Naive thymus-derived CD4-positive, alpha-beta T cell (primary cell): ENCODE measurements around the gene CHN2. TPM values are rescaled to one million over a fixed set of nuclear protein-coding genes. Genes with fewer than 3 reads are reported as not detected.

ENCODE experiments used
- ATAC-seq: fragments of 150-1000 bp; cut with Tn5 transposase; 2 replicates; pipeline ENCODE4 v1.10.0; 2021; ENCODE audit warnings: mild to moderate bottlenecking, moderate library complexity
- CTCF ChIA-PET: fragments of 350-600 bp; sonication (Branson Sonifier 250); formaldehyde crosslinking; loops from one replicate; lab custom pipeline; 2021; ENCODE audit warnings: antibody characterized with exemption; lab: Charles Lee
- POLR2A ChIA-PET: fragments of 350-600 bp; sonication (Branson Sonifier 250); formaldehyde crosslinking; loops from one replicate; lab custom pipeline; 2021; ENCODE audit warnings: antibody characterized with exemption, inconsistent platforms; lab: Charles Lee
- DNase-seq, 9 donors: peaks; one replicate each; pipeline versions ENCODE4 v3.0.0 to v3.0.0-alpha.2; 2020 to 2022; ENCODE audit warnings: mixed read lengths in 1 of 9
- H3K27ac ChIP-seq: one replicate; pipeline ENCODE4 v1.7.0; 2013; ENCODE audit warnings: mild to moderate bottlenecking, low read depth, low read length, moderate library complexity
- H3K27me3 ChIP-seq, 2 donors: one replicate each; pipeline ENCODE4 v1.7.0; 2013; ENCODE audit warnings: low read length in 2 of 2, mild to moderate bottlenecking in 2 of 2, moderate library complexity in 2 of 2; ENCODE audit not compliant: control insufficient read depth in 2 of 2, insufficient read depth in 2 of 2
- H3K36me3 ChIP-seq, 3 experiments: 1 replicate in 2 of 3; 2 replicates in 1 of 3; pipeline ENCODE4 v1.7.0; 2013; ENCODE audit warnings: low read length in 3 of 3, mild to moderate bottlenecking in 3 of 3, moderate library complexity in 1 of 3; ENCODE audit not compliant: insufficient read depth in 3 of 3, control insufficient read depth in 2 of 3
- H3K4me1 ChIP-seq, 2 donors: one replicate each; pipeline ENCODE4 v1.7.0; 2013; ENCODE audit warnings: low read length in 2 of 2, mild to moderate bottlenecking in 2 of 2, moderate library complexity in 1 of 2; ENCODE audit not compliant: control insufficient read depth in 2 of 2, insufficient read depth in 2 of 2
- H3K4me3 ChIP-seq: 2 replicates; pipeline ENCODE4 v1.7.0; 2013; ENCODE audit warnings: mild to moderate bottlenecking, low read length
- H3K9me3 ChIP-seq, 3 experiments: 1 replicate in 2 of 3; 2 replicates in 1 of 3; pipeline ENCODE4 v1.7.0; 2013; ENCODE audit warnings: low read length in 3 of 3; ENCODE audit not compliant: control insufficient read depth in 2 of 3
- H3K27ac Mint-ChIP-seq, 9 donors: one replicate each; pipeline ENCODE4 v1.8.0; 2020 to 2022; ENCODE audit warnings: mixed read lengths in 9 of 9, mild to moderate bottlenecking in 8 of 9, moderate library complexity in 5 of 9, inconsistent platforms in 2 of 9
- H3K27me3 Mint-ChIP-seq, 5 donors: one replicate each; pipeline ENCODE4 v1.8.0; 2021 to 2022; ENCODE audit warnings: mixed read lengths in 5 of 5, mild to moderate bottlenecking in 1 of 5
- H3K36me3 Mint-ChIP-seq, 5 donors: one replicate each; pipeline ENCODE4 v1.8.0; 2020 to 2022; ENCODE audit warnings: mixed read lengths in 5 of 5, mild to moderate bottlenecking in 3 of 5, inconsistent platforms in 1 of 5
- H3K4me1 Mint-ChIP-seq, 7 donors: one replicate each; pipeline ENCODE4 v1.8.0; 2020 to 2022; ENCODE audit warnings: mixed read lengths in 7 of 7, mild to moderate bottlenecking in 3 of 7, inconsistent platforms in 1 of 7
- H3K4me3 Mint-ChIP-seq, 10 donors: one replicate each; pipeline ENCODE4 v1.8.0; 2020 to 2022; ENCODE audit warnings: mild to moderate bottlenecking in 10 of 10, mixed read lengths in 10 of 10, moderate library complexity in 6 of 10, inconsistent platforms in 2 of 10
- H3K9me3 Mint-ChIP-seq, 11 donors: one replicate each; pipeline ENCODE4 v1.8.0; 2020 to 2022; ENCODE audit warnings: mixed read lengths in 11 of 11, mild to moderate bottlenecking in 4 of 11, inconsistent platforms in 1 of 11, moderate library complexity in 1 of 11
- intact Hi-C, 2 donors: fragments of 100-400 bp; cut with micrococcal nuclease; formaldehyde crosslinking; loops; one replicate each; pipeline ENCODE4 v1.15.1; 2023
- polyA plus RNA-seq, 2 donors: library from polyadenylated mRNA; unstranded; fragments of 300-500 nt; fragmentation: Illumina TruSeq; gene quantifications; one replicate each; pipeline ENCODE4 v1.2.3, GENCODE V29; 2021
- total RNA-seq, 6 experiments: library from RNA in 5 of 6; stranded (reverse) in 5 of 6; gene quantifications; 1 replicate in 5 of 6; 2 replicates in 1 of 6; pipeline ENCODE4 v1.2.3 and lab custom pipeline; 2021 to 2026

CHN2 gene
- total and polyA plus RNA-seq, 7 experiments from 2014 or later: 0.34 to 28.1 (median 0.98) TPM

DNA sequence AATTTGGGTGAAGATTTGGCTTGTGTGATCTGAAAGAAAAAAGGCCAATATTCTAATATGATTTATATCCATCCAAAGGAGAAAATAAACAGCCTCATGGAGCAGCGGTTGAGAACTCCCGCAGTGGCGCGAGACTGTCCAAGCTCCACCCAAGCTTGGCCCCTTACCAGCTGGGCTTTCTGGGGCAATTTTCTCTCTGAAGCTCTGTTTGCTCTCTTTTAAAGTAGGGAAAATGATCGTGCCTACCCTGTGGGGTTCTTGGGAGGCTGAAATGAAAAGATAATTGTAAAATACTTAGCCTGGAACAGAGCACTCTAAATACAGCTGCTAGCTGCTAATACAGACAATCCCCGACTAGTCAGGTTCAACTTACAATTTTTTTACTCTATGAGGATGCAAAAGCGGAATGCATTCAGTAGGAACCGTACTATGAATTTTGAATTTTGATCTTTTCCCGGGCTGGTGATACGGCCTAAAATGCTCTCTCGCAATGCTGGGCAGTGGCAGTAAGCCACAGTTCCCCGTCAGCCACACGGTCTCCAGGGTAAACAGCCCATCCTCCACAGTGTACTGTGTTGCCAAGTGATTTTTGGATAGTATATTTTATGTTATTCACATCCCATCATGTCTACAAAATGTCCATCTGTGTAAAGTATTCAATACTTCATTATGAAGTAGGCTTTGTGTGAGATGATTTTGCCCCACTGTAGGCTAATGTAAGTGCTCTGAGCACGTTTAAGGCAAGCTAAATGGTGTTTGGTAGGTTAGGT, 137.7 kb downstream of the CHN2 start:
- ATAC-seq (no peak), DNase-seq (no peak)
- ChIA-PET POLR2A (no interaction called here), CTCF (no interaction called here)
- peaks cover 5 to 8% of the 10 kb centered on the region in 2 donors for H3K4me1 ChIP-seq
- no peaks in the 10 kb centered on the region for H3K27me3 ChIP-seq
- H3K9me3 Mint-ChIP-seq: peaks cover 0 to 3% (median 0%) of the 10 kb centered on the region in 11 donors
- no peaks in the 10 kb centered on the region for H3K36me3 Mint-ChIP-seq
- H3K9me3 ChIP-seq: no peaks in the 10 kb centered on the region
- H3K4me1 Mint-ChIP-seq: peaks cover 8 to 31% (median 20%) of the 10 kb centered on the region in 7 donors
- intact Hi-C loops: loop anchor here in 1 of 2 donors (10.0 kb wide), 1 partner anchor 137 kb away; the partner anchor contains the start of gene CHN2
- no peak overlapping the region for H3K27ac Mint-ChIP-seq
- no peak overlapping the region for H3K4me3 Mint-ChIP-seq
- no peak overlapping the region for H3K4me3 ChIP-seq
- no peaks in the 10 kb centered on the region for H3K36me3 ChIP-seq
- H3K27ac ChIP-seq: no peak overlapping the region
- H3K27me3 Mint-ChIP-seq: peaks cover 0 to 13% (median 0%) of the 10 kb centered on the region in 5 donors

DNA sequence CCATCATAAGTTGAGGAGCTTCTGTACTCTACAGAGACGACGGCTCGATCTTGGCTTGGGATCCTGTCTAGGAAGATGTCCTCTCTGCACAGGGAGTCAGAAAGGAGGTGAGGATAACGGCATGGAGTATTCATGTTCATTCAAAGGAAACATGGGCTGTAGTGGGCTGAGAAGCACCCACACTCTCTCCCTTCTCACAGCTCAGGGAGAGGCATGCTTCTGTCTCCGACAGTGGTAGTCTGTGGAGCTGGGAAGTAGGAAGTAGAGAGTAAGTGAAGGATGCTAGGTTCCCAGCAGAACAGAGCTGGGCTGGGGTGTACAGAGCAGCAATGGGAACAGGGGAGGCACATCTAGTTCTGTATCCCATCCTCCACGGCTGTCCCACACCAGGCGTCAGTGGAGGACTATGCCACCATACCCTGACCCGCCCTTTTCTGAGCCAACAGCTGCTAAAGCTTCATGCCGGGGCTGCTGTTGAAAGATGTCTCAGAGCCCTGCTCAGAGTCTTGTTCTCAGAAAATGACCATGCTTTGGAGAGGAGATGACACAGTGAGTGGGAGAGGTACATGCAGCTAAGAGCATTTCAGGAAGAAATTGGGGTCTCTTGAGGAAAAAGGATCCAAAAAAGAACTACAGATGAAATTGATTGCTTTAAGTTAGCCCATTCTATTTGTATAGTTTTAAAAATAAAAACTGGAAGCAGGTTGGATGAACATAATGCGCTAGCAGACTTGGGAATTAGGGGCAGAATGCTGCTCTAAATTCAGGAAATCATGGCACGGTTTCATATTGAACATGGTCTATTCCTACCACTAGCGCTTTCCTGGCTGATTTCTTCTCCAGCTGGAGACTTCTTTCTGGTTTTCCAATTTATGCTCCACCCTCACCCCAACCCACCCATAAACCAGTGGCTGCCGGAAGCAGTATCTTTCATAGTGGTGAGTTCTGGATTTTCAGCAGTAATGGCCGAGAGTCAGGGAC, 138.6 kb downstream of the CHN2 start:
- CTCF ChIA-PET: no interaction called here
- Mint-ChIP-seq H3K9me3 (peaks cover 0 to 3% (median 0%) of the 10 kb centered on the region in 11 donors), H3K4me1 (peaks cover 15 to 40% (median 29%) of the 10 kb centered on the region in 7 donors), H3K27me3 (peaks cover 0 to 11% (median 0%) of the 10 kb centered on the region in 5 donors), H3K36me3 (no peaks in the 10 kb centered on the region), H3K4me3 (no peak overlapping the region), H3K27ac (no peak overlapping the region)
- Histone ChIP-seq H3K4me1 (peaks cover 14 to 16% of the 10 kb centered on the region in 2 donors), H3K9me3 (no peaks in the 10 kb centered on the region), H3K36me3 (no peaks in the 10 kb centered on the region), H3K4me3 (no peak overlapping the region), H3K27me3 (no peaks in the 10 kb centered on the region), H3K27ac (no peak overlapping the region)
- intact Hi-C loops: loop anchor here in 1 of 2 donors (10.0 kb wide), 1 partner anchor 138 kb away; the partner anchor contains the start of gene CHN2
- DNase-seq: no peak
- ATAC-seq: no peak
- POLR2A ChIA-PET: no interaction called here

DNA sequence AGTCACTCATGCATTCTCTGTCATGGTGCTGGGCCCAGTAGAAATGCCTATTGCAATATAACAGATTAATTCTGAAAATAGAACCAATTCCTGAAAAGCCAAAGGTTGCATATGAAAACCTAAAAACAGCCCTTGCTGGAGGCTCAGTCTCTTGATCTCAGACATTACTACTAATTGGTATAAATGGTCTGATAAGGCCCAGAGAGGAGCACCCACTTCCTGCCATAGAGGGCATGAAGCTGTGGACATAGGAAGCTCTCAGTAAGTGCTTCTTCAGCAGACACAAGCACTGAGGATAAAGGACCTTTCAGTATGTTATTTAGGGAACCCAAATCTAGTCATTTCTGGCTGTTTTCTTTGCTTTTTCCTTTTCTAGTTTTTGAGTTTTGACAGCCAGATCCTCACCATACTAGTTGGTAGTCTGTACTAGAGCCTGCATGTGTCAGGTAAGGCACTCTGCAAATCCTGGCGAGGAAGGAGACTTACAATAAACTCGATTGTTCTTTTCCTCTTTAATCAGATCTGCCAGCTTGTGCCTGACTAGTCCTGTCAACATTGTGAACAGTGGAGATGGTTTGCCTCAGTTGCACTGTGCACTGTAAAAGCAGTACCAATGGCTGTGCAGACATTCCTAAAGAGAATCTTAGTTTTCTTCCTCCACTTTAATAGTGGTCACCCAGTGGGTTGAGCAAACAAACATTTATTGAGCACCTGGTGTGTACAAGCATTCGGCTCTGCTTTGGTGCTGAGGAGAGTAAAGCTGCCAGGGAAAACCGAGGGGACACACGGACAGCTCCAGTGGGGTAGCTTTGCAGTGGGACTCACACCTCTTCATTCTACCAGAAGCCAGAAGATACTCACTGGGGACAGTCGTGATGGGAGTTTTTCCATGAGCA, 140.9 kb downstream of the CHN2 start:
- Mint-ChIP-seq H3K27me3 (peaks cover 0 to 7% (median 0%) of the 10 kb centered on the region in 5 donors), H3K9me3 (peaks cover 0 to 3% (median 0%) of the 10 kb centered on the region in 11 donors), H3K4me1 (peaks cover 15 to 31% (median 23%) of the 10 kb centered on the region in 7 donors), H3K27ac (peak overlapping the region in 2 of 9 donors; percentile 17 to 76), H3K4me3 (no peak overlapping the region), H3K36me3 (no peaks in the 10 kb centered on the region)
- no peaks in the 10 kb centered on the region for H3K9me3 ChIP-seq
- H3K4me3 ChIP-seq: no peak overlapping the region
- peaks cover 15 to 24% of the 10 kb centered on the region in 2 donors for H3K4me1 ChIP-seq
- ChIA-PET CTCF (no interaction called here), POLR2A (interaction anchor here (0.7 kb wide), 1 partner anchor 7 kb away, joined by 3 read pairs; no protein-coding TSS in a partner anchor)
- no peak overlapping the region for H3K27ac ChIP-seq
- ATAC-seq: no peak
- intact Hi-C loops: loop anchor here (2.0 to 10.0 kb wide), 3 partner anchors 141 to 413 kb away; partner anchors contain the start of gene CHN2 (in 2 of the 2)
- H3K36me3 ChIP-seq: no peaks in the 10 kb centered on the region
- H3K27me3 ChIP-seq: no peaks in the 10 kb centered on the region
- no peak for DNase-seq

DNA sequence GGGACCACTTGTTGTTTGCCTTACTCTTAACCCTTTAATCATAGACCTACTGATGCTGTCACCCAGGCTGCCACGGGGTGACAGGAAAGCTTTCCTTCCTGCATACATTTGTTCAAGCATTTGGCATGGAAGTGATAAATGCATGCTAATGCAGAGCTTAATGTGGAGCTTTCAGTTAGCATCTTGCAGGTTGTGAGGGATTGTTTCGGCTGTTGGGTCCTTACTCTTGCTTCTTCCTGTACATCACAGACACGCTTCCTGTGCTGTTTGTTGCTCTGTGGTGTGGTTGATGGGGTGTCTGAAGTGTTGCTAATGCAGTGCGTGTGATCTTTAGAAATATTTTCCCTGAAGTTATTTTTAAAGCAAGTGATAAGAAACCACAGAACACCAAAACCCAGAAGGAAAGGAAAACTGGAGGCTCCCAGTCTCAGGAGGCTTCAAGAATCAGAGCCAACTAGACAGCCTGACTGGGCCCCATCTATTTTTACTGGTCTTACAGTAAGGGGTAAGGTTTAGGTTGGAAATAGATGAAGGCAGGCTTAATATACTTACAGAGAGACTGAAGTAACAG, 143.1 kb downstream of the CHN2 start:
- Histone ChIP-seq H3K4me1 (peaks cover 15 to 24% of the 10 kb centered on the region in 2 donors), H3K9me3 (no peaks in the 10 kb centered on the region), H3K27ac (no peak overlapping the region), H3K4me3 (no peak overlapping the region), H3K27me3 (no peaks in the 10 kb centered on the region), H3K36me3 (no peaks in the 10 kb centered on the region)
- H3K27me3 Mint-ChIP-seq: peaks cover 0 to 6% (median 0%) of the 10 kb centered on the region in 5 donors
- H3K4me1 Mint-ChIP-seq: peaks cover 12 to 28% (median 22%) of the 10 kb centered on the region in 7 donors
- intact Hi-C loops: loop anchor here (1.0 to 10.0 kb wide), 4 partner anchors 52 to 415 kb away; partner anchors contain the start of gene CHN2 (in 2 of the 2)
- ATAC-seq (peak; percentile 90), DNase-seq (peak in 6 of 9 donors; percentile 24 to 68 (median 45))
- H3K9me3 Mint-ChIP-seq: no peaks in the 10 kb centered on the region
- H3K4me3 Mint-ChIP-seq: peak overlapping the region; percentile 5 to 73 (median 50)
- ChIA-PET POLR2A (no interaction called here), CTCF (interaction anchor here (0.6 kb wide), 2 partner anchors 8 to 389 kb away, joined by 3 to 4 read pairs; no protein-coding TSS in a partner anchor)
- no peaks in the 10 kb centered on the region for H3K36me3 Mint-ChIP-seq
- peak overlapping the region in 8 of 9 donors; percentile 11 to 83 (median 68) for H3K27ac Mint-ChIP-seq

DNA sequence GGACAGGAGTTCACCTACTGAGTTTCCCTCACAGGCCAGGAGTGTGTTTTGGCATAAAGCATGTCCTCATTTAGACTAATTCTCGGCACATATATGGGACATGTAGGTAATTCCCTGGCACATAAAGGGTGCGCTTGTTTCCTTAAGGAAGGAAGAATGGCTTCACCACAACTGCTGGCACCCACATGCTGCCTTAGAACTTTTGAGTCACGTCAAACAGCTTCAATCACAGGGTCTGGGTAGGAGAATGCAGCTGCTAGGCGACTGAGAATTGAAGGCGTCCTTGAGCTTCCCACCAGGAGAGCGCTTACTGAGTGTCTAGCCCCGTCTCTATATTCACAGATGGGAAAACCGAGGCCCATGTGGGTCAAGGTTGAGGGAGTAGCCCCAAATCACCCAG, 146.1 kb downstream of the CHN2 start:
- Mint-ChIP-seq H3K4me1 (peaks cover 12 to 25% (median 19%) of the 10 kb centered on the region in 7 donors), H3K27ac (no peak overlapping the region), H3K9me3 (no peaks in the 10 kb centered on the region), H3K27me3 (peaks cover 0 to 3% (median 0%) of the 10 kb centered on the region in 5 donors), H3K4me3 (no peak overlapping the region), H3K36me3 (no peaks in the 10 kb centered on the region)
- ATAC-seq (no peak), DNase-seq (no peak)
- H3K36me3 ChIP-seq: no peaks in the 10 kb centered on the region
- ChIA-PET CTCF (interaction anchor here (0.6 kb wide), 1 partner anchor 516 kb away, joined by 3 read pairs; no protein-coding TSS in a partner anchor), POLR2A (no interaction called here)
- H3K27me3 ChIP-seq: no peaks in the 10 kb centered on the region
- peaks cover 15 to 24% of the 10 kb centered on the region in 2 donors for H3K4me1 ChIP-seq
- intact Hi-C loops: no loop called here
- no peak overlapping the region for H3K4me3 ChIP-seq
- H3K27ac ChIP-seq: no peak overlapping the region
- H3K9me3 ChIP-seq: no peaks in the 10 kb centered on the region
